NCI-H748 (cell line): ENCODE measurements around the gene DGKD.

Experiments used
- DNase-seq: peaks from one replicate; lab custom pipeline; 2025; ENCODE audit not compliant: unreplicated experiment; lab: John Stamatoyannopoulos, UW

The DGKD gene, protein sequence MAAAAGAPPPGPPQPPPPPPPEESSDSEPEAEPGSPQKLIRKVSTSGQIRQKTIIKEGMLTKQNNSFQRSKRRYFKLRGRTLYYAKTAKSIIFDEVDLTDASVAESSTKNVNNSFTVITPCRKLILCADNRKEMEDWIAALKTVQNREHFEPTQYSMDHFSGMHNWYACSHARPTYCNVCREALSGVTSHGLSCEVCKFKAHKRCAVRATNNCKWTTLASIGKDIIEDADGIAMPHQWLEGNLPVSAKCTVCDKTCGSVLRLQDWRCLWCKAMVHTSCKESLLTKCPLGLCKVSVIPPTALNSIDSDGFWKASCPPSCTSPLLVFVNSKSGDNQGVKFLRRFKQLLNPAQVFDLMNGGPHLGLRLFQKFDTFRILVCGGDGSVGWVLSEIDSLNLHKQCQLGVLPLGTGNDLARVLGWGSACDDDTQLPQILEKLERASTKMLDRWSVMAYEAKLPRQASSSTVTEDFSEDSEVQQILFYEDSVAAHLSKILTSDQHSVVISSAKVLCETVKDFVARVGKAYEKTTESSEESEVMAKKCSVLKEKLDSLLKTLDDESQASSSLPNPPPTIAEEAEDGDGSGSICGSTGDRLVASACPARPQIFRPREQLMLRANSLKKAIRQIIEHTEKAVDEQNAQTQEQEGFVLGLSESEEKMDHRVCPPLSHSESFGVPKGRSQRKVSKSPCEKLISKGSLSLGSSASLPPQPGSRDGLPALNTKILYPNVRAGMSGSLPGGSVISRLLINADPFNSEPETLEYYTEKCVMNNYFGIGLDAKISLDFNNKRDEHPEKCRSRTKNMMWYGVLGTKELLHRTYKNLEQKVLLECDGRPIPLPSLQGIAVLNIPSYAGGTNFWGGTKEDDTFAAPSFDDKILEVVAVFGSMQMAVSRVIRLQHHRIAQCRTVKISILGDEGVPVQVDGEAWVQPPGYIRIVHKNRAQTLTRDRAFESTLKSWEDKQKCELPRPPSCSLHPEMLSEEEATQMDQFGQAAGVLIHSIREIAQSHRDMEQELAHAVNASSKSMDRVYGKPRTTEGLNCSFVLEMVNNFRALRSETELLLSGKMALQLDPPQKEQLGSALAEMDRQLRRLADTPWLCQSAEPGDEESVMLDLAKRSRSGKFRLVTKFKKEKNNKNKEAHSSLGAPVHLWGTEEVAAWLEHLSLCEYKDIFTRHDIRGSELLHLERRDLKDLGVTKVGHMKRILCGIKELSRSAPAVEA

GRCh38 chr2:233353769-233354499, at the start of gene DGKD:
TSS of gene DGKD (plus strand) at chr2:233354494. CDS start at chr2:233354519, 25 bp downstream.
- peak; percentile 67 for DNase-seq

- no peak for DNase-seq
Observed at GRCh38 chr2:233307565-233307964, 46.7 kb upstream of the DGKD start, which contains the start of gene SAG. TSS of gene SAG (plus strand) at chr2:233307816. CDS start at chr2:233309190, 1,374 bp downstream.

DNA sequence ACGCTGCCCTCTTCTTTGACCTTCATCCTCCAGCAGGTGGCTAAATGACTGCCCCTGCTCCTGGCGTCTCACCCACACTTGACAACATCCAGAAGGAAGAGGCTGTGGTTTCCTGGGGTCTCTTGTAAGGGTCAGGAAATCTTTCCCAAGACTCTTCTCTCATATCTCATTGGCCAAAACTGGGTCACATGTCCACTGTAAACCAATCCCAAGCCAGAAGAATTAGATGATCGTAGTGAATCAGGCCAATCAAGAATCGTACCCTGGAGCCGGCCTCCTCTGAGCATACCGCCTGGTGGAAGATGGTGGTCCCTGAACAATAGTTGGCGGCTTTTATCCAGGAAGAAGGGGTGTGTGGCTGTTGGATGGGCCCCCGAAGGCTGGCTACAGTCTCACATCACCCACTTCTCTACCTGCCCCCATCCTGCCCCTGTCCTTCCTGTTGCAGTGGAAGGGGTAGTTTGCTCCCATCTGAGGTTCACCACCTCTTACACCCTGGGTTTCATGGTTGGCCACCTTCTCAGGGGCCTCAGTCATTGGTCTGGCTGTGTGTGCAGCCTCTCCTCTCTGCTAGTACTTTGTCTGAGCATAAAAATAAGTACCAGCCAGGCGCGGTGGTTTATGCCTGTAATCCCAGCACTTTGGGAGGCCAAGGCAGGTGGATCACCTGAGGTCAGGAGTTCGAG, 42.9 kb upstream of the DGKD start:
- no peak for DNase-seq

DNA sequence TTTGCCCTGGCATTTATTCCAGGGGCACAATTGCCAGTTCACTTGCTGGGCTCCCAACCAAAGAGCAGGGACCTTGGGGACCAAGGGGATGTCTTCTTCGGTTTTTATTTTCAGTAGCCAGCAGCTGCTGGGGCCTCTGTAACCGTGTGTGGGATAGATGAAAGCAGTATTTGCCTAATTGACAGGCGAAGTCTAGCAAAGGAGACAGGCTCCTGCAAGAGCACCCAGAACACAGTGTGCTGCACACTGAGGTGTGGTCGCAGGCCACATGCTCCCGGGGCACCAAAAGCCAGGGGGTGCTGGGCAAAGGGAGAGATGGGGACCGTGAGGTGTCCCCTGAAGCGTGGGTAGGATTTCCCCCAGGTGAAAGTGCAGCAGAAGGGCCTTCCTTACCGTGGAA, 41.4 kb upstream of the DGKD start:
- DNase-seq: no peak

- DNase-seq: no peak
Observed at GRCh38 chr2:233314180-233314925, 39.9 kb upstream of the DGKD start.

DNA sequence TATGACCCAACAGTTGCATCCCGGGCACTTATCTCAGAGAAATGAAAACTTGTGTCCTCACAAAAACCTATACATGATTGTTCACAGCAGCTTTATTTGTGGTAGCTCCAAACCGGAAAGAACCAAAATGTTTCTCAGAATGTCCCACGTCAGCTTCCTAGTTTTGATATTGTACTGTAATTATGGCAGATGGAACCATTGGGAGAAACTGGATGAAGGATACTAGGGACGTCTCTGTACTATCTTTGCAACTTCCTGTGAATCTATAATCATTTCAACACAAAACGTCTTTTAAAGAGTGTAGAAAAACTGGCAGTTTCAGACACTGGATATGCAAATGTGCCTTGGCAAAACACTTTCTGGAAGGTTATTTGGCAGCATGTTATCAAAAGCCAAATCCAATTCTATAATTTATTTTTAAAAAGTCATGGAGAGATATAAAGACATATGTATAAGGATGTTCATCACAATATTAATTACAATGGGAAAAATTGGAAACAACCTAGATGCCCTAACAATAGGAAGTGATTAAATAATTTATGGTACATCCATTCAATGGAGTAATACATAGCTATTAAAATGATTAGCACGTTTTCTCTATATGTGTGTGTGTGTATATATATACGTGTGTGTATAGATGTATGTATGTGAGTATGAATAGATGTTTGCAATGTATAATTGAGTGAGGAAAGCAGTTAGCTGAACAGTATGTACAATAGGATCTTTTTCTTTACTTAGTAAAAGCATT, 36.9 kb upstream of the DGKD start:
- DNase-seq: no peak

DNA sequence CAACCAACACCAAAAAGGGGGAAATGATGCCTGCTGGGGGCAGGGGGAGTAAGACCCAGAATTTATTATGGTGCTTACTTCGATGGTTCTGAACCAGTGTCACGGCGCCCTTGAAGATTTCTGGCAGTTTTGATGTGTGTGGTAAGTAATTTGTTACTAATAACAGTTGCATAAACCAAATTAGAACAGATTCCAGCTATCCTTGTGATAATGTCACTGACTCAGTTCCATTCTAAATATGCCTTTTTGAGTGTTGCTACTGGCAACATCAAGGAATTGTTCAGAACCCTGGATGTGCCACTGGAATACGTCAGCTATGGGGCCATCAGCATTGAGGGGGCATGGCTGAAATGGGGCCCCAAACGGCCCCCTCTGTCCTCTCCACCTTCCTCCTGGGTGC, 35.0 kb upstream of the DGKD start:
- no peak for DNase-seq

GRCh38 chr2:233320470-233320869, 33.8 kb upstream of the DGKD start:
- no peak for DNase-seq

GRCh38 chr2:233321166-233321565, 33.1 kb upstream of the DGKD start:
- no peak for DNase-seq

- no peak for DNase-seq
Observed at GRCh38 chr2:233323851-233324250, 30.4 kb upstream of the DGKD start.

DNA sequence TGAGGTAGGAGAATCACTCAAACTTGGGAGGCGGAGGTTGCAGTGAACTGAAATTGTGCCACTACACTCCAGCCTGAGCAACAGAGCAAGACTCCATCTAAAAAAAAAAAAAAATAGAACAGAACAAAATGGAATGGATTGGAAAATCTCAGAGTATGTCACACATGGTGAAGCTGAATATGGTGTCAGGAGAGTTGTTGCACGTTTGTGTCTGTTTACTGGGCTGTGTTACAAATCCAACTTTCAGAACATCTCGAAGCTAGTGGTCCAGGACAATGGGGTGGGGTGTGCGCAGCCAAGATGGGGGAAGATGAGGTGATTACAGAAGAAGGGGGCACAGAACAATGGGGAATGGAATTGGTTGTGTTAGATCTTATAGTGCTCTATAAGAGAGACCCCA, 29.0 kb upstream of the DGKD start:
- no peak for DNase-seq

DNA sequence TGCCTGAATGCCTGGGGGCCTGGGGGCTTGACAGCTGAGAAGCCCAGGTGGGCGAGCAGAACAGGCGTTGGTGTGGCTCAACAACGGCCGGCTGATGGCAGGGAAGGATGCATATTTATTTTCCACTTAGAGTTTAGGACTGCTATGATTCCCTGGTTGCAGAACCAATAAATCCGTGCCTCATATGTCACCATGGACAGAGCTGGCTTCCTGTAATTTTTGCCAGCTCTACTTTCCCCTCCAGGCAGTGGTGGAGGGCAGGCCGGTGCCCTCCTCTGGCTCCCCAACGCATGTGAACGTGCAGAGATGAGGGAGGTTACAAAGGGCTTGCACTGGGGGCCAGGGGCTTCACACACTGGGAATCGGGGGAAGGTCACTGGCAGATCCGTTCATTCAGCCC, 28.5 kb upstream of the DGKD start:
- DNase-seq: no peak

DNA sequence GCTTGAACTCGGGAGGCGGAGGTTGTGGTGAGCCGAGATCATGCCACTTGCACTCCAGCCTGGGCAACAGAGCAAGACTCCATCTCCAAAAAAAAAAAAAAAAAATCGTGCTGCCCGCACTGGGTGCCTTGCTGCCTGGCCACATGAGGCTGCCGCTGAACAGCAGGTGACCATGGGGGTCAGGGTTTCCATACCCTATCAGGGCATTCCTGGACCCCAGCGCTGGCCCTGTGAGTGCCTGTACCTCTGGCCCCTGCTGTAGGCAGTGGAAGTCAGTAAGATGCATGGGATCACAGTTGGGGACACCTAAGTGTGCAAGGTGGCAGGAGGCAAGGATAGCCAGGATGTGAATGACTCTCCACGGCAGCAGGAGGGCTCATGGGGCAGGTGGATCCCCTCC, 27.8 kb upstream of the DGKD start:
- no peak for DNase-seq

- no peak for DNase-seq
Observed at GRCh38 chr2:233328922-233329321, 25.4 kb upstream of the DGKD start.

GRCh38 chr2:233329489-233330135, 24.7 kb upstream of the DGKD start:
- peak; percentile 70 for DNase-seq

- DNase-seq: no peak
Observed at GRCh38 chr2:233331536-233331935, 22.8 kb upstream of the DGKD start.

- DNase-seq: no peak
Observed at GRCh38 chr2:233332125-233332524, 22.2 kb upstream of the DGKD start.

GRCh38 chr2:233334915-233335314, 19.4 kb upstream of the DGKD start:
- no peak for DNase-seq
